Measurements from ENCODE around the gene VPS45. TPM values are rescaled to one million over a fixed set of nuclear protein-coding genes. Genes with fewer than 3 reads are reported as not detected.
"Not testable (repeated sequence)": the region's sequence is repeated elsewhere in the genome, so short reads cannot be mapped to it uniquely, and the experiment has no call there.

VPS45 gene
- polyA plus RNA-seq, 1 donor (not counting 4 experiments of a cell fraction or from before 2014, with no cell fraction given) = 40.0 TPM

- H3K27me3 ChIP-seq (ENCODE audit: control insufficient read depth, extremely low read depth, insufficient read depth, low read length) = no peaks in the 10 kb centered on the region
- no peak for DNase-seq (ENCODE audit: low read depth, low spot score)
- no peak overlapping the region for H3K4me3 ChIP-seq (ENCODE audit: control insufficient read depth in 2 of 3, extremely low read depth in 1 of 3, insufficient read depth in 2 of 3, low read depth in 1 of 3, low read length in 3 of 3)
- no peaks in the 10 kb centered on the region for H3K9me1 ChIP-seq (ENCODE audit: control insufficient read depth, extremely low read depth, insufficient read depth, low read length)
- H3K36me3 ChIP-seq (ENCODE audit: control insufficient read depth in 2 of 2, extremely low read depth in 1 of 2, insufficient read depth in 2 of 2, low read length in 2 of 2) = no peaks in the 10 kb centered on the region
- H3K79me2 ChIP-seq (ENCODE audit: control insufficient read depth, insufficient read depth, low read length) = no peaks in the 10 kb centered on the region
- no peak overlapping the region for H3K27ac ChIP-seq (ENCODE audit: control insufficient read depth, insufficient read depth, low read length)
- H3K4me1 ChIP-seq (ENCODE audit: control insufficient read depth, extremely low read depth, insufficient read depth, low read length) = peaks cover 10% of the 10 kb centered on the region
- no peaks in the 10 kb centered on the region for H3K9me3 ChIP-seq (ENCODE audit: control insufficient read depth, low read depth, low read length)
- no peak overlapping the region for H3K4me2 ChIP-seq (ENCODE audit: control insufficient read depth, extremely low read depth, insufficient read depth, low read depth, low read length)
- TF ChIP-seq EZH2 (IDR thresholded peaks at IDR 0.05; ENCODE audit: low read length) (no peak), CTCF (optimal IDR thresholded peaks at IDR 0.05 in 1 of 3, IDR thresholded peaks at IDR 0.05 in 1 of 3, conservative IDR thresholded peaks at IDR 0.05 in 1 of 3; ENCODE audit: extremely low read depth in 1 of 3, insufficient read depth in 2 of 3, low read length in 3 of 3) (no peak)
- H3K9ac ChIP-seq (ENCODE audit: control insufficient read depth, extremely low read depth, insufficient read depth, low read length) = no peak overlapping the region
- H2AFZ ChIP-seq (ENCODE audit: control insufficient read depth, low read length) = no peak overlapping the region
- no peak for FAIRE-seq
- dilution Hi-C loops (cut with MboI; ENCODE audit: extremely low pct_ligation_motif_present, low sequenced_read_pairs) = no loop called here
- no peaks in the 10 kb centered on the region for H4K20me1 ChIP-seq (ENCODE audit: control insufficient read depth, extremely low read depth, insufficient read depth, low read length)
These were observed 115.5 kb downstream of the VPS45 start for GRCh38 chr1:150183061-150183460.

GRCh38 chr1:150185481-150185880 is 117.9 kb downstream of the VPS45 start:
- Histone ChIP-seq H2AFZ (ENCODE audit: control insufficient read depth, low read length) (no peak overlapping the region), H3K79me2 (ENCODE audit: control insufficient read depth, insufficient read depth, low read length) (no peaks in the 10 kb centered on the region), H3K4me3 (ENCODE audit: control insufficient read depth in 2 of 3, extremely low read depth in 1 of 3, insufficient read depth in 2 of 3, low read depth in 1 of 3, low read length in 3 of 3) (no peak overlapping the region), H4K20me1 (ENCODE audit: control insufficient read depth, extremely low read depth, insufficient read depth, low read length) (no peaks in the 10 kb centered on the region), H3K36me3 (ENCODE audit: control insufficient read depth in 2 of 2, extremely low read depth in 1 of 2, insufficient read depth in 2 of 2, low read length in 2 of 2) (no peaks in the 10 kb centered on the region), H3K9ac (ENCODE audit: control insufficient read depth, extremely low read depth, insufficient read depth, low read length) (no peak overlapping the region), H3K4me2 (ENCODE audit: control insufficient read depth, extremely low read depth, insufficient read depth, low read depth, low read length) (no peak overlapping the region), H3K9me1 (ENCODE audit: control insufficient read depth, extremely low read depth, insufficient read depth, low read length) (no peaks in the 10 kb centered on the region), H3K27ac (ENCODE audit: control insufficient read depth, insufficient read depth, low read length) (no peak overlapping the region), H3K27me3 (ENCODE audit: control insufficient read depth, extremely low read depth, insufficient read depth, low read length) (no peaks in the 10 kb centered on the region), H3K4me1 (ENCODE audit: control insufficient read depth, extremely low read depth, insufficient read depth, low read length) (peaks cover 10% of the 10 kb centered on the region), H3K9me3 (ENCODE audit: control insufficient read depth, low read depth, low read length) (no peaks in the 10 kb centered on the region)
- no peak for DNase-seq (ENCODE audit: low read depth, low spot score)
- dilution Hi-C loops (cut with MboI; ENCODE audit: extremely low pct_ligation_motif_present, low sequenced_read_pairs) = no loop called here
- FAIRE-seq = no peak
- TF ChIP-seq CTCF (optimal IDR thresholded peaks at IDR 0.05 in 1 of 3, IDR thresholded peaks at IDR 0.05 in 1 of 3, conservative IDR thresholded peaks at IDR 0.05 in 1 of 3; ENCODE audit: extremely low read depth in 1 of 3, insufficient read depth in 2 of 3, low read length in 3 of 3) = no peak

- H3K36me3 ChIP-seq (ENCODE audit: control insufficient read depth in 2 of 2, extremely low read depth in 1 of 2, insufficient read depth in 2 of 2, low read length in 2 of 2); H2AFZ ChIP-seq (ENCODE audit: control insufficient read depth, low read length); dilution Hi-C loops (cut with MboI; ENCODE audit: extremely low pct_ligation_motif_present, low sequenced_read_pairs); DNase-seq (ENCODE audit: low read depth, low spot score); H3K9me3 ChIP-seq (ENCODE audit: control insufficient read depth, low read depth, low read length); H3K79me2 ChIP-seq (ENCODE audit: control insufficient read depth, insufficient read depth, low read length); H4K20me1 ChIP-seq (ENCODE audit: control insufficient read depth, extremely low read depth, insufficient read depth, low read length); H3K9me1 ChIP-seq (ENCODE audit: control insufficient read depth, extremely low read depth, insufficient read depth, low read length); H3K27ac ChIP-seq (ENCODE audit: control insufficient read depth, insufficient read depth, low read length); H3K27me3 ChIP-seq (ENCODE audit: control insufficient read depth, extremely low read depth, insufficient read depth, low read length); FAIRE-seq; H3K4me2 ChIP-seq (ENCODE audit: control insufficient read depth, extremely low read depth, insufficient read depth, low read depth, low read length); H3K4me3 ChIP-seq (ENCODE audit: control insufficient read depth in 2 of 3, extremely low read depth in 1 of 3, insufficient read depth in 2 of 3, low read depth in 1 of 3, low read length in 3 of 3); H3K9ac ChIP-seq (ENCODE audit: control insufficient read depth, extremely low read depth, insufficient read depth, low read length): not testable (repeated sequence)
- peaks cover 10% of the 10 kb centered on the region for H3K4me1 ChIP-seq (ENCODE audit: control insufficient read depth, extremely low read depth, insufficient read depth, low read length)
These were observed 118.8 kb downstream of the VPS45 start for GRCh38 chr1:150186438-150186788.
